NCI-H187 (cell line): ENCODE results near the gene JUND.
A peak's percentile ranks its signal among the peaks of the same experiment; 100 is the strongest.
"Not testable (repeated sequence)": the region's sequence is repeated elsewhere in the genome, so short reads cannot be mapped to it uniquely, and the experiment has no call there.

Experiments used
- DNase-seq, 2 experiments: peaks; one replicate each; lab custom pipeline; 2025; lab: John Stamatoyannopoulos, UW

Gene JUND

GRCh38 chr19:18281082-18282020 lies at the start of gene JUND:
Gene JUND (minus strand): TSS chr19:18281622. CDS start chr19:18281484, 138 bp downstream.
- peak; percentile 59 to 88 for DNase-seq

DNA sequence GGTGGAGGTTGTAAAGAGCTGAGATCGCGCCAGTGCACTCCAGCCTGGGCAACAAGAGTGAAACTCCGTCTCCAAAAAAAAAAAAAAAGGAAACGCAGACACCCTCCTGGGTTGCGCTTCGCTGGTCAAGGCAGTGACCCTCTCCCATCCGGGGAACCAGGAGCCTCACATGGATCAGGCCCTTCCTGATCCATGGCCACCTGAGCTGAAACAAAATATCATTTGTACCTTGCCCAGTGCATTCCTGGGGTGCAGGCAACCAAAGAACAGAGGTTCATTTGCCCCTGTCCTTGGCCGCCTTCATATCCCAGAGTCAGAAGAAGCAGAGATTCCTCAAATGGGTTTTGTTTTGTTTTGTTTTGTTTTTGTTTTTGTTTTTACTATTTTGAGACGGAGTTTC lies 49.4 kb upstream of the JUND start:
- no peak for DNase-seq

DNA sequence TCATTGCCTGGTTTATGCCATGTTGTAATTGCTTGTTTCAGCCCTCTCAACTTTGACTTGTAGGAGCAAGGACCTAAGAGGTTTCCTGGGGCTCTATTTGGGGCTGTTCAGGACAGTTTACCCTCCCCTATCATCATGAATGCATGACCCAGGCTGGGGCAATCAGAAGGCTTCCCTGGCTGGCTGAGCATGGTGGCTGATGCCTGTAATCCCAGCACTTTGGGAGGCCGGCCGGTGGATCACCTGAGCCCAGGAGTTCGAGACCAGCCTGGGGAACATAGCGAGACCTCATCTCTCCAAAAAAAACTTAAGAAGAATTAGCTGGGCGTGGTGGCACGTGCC lies 47.6 kb upstream of the JUND start:
- DNase-seq, result no peak

DNA sequence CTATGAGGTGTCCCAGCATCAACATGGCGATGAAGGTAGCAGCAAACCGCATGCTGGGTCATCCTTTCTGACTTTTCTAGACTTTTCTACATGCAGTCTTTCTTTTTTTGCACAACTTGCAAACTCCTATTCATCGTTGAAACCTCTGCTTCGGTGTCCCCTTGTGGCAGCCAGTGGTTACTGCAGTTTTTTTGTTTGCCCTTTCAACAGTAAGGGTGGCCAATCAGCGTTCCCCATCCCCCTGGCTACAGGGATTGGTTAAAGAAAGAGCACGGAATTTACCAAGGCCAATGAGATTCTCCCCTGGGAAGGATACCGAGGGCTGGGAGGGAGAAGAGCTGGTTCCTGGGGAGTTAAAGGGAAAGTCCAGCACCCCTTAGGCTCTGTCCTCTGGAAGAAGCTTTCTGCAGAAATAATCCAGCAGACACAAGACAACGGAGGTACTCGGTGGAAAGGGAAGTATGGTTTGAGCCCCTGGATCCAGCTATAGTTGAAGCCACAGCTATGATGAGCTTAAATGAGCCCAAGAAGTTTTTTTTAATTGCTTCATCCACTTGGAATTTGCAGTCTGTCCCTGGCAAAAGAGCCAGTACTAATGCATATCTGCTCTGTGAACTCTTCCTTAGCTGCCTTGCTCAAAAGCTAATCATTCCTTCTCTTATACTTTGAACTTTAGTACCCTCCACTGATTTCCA lies 47.1 kb upstream of the JUND start:
- DNase-seq, result peak; percentile 49 to 54

- no peak for DNase-seq
Observed at GRCh38 chr19:18326772-18327171, 45.4 kb upstream of the JUND start.

GRCh38 chr19:18324373-18324731 lies 42.9 kb upstream of the JUND start:
- not testable (repeated sequence) for DNase-seq

DNA sequence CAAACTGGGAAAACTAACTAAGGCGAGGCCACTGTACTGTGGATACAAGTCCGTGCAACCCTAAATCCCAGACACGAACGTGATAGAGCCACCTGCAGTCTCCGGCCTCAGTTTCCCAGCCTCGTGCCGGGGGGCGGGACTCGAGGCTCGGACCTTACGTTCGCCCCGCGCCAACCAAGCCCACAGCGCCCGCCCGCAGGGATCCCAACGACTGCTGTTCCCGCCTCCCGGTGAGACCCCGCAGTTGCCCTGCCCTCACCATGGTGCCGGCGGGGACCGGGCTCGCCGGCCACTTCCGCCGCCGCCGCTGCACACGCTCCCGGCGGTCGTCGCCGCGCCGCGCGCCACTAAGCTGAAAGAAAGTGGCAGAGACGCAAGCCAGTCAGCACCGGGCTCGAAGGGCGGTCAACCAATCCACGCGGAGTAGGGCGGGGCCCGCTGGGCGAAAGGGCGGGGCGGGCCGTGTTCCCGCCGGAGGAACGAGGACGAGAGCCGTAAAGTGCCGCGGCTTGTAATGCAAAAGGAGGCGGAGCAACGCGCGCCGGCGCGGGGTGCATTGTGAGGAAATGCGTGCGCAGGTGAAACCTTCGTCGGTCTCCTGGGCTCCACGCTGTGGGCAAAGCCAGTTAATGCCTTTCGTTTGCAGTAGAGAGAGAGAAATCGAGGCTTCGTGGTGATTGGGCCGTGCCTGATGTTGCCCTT lies 41.5 kb upstream of the JUND start, which contains the start of gene LSM4:
LSM4 (minus strand) TSS at position 318 of the 702 bp plus-strand sequence; CDS start at position 262, 56 bp downstream.
- DNase-seq, result peak; percentile 83 to 92

- no peak for DNase-seq
Observed at GRCh38 chr19:18322318-18322758, 40.9 kb upstream of the JUND start.

GRCh38 chr19:18321734-18322102 lies 40.3 kb upstream of the JUND start:
- no peak for DNase-seq

DNA sequence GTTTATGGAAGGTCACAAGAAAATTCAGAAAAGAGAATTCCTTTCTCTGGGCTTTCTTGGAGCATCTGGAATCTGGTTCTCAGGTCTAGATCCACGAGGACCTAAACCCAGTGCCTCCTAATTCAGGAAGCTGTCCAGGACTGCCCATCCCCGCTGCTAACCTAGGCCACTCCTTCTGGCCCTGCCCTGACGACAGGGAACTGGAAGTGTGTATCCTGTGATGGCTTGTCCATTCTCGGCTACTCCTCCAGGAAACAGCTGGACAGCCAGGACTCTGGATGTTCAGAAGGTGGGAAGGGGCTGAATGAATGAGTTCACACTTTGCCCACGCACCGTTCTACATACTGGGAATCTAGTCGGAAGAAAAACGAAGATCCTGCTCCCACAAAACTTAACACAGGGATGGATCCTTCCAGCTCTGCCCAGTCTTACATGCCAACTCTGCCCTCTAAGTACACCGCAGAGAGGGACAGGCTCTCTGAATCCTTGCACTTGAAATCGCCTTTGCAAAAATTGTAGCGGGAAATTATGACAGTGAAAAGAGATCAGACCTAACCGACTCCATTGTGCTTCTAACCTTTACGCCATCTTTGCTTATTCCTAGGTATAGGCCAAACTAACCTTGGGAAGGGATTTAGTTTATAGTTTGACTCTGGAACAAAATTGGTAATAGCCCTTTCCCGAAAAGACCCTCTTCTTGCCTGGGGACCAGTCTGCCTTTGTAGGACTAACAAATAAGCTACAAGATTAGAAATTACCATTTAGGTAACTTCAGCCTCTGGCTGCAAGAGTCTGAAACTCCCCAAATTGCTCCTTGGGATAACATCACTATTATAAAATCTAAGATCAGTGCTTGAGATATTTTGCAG lies 39.7 kb upstream of the JUND start:
- no peak for DNase-seq

DNA sequence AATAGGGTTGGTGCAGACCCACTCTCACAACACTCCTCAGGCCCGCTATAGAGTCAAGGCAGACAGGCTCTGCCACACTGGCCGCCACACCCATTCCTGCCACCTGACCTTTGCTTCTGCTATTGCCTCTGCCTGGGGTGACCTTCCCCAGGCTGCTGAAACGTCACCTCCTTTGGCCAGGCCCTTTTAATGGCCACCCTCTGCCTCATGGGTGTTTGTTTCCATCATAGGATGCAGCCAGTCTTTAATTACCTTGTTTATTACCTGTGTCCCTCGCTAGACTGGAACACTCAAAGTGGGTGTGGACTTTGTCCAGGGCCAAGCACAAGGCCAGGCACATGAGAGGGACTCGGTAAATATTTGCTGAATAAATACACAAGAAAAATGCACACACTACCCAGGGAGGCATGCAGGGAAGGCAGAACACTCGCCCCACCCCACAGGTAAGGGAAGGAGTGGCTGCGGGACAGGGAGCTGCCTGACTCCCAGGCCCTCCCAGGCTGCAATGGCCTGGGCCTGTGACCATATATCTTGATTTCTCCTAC lies 38.2 kb upstream of the JUND start:
- DNase-seq, result no peak

GRCh38 chr19:18317961-18318800 lies 36.8 kb upstream of the JUND start:
- no peak for DNase-seq

GRCh38 chr19:18313398-18313797 lies 32.0 kb upstream of the JUND start:
- no peak for DNase-seq

GRCh38 chr19:18312092-18312534 lies 30.7 kb upstream of the JUND start:
- DNase-seq, result no peak

DNA sequence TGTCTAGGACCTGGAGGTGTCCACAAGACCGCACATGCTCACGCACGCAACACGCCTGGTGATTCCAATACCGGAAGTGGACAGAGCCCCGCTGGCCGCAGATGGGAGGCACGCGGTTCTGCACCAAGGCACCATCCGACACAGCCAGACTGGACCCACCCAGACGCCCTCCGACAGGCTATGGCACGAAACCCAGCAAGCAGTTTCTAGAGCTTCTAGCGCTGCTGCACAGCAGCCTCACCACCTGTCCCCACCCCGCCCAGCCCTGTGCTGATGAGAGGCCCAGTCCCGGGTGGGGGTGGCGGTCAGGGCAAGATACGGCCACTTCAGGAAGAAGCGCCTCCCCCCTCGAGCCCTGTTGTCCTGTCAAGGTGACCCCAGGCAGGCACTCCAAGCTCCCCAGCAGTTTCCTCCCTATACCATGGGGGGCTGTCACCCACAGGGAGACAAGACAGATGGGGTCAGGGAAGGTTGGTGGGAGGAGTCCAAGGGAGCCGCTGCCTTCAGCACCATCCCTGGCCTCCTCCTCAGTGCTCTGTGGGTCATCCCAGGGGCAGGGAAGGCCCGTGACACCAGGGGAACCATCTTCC lies 30.2 kb upstream of the JUND start:
- no peak for DNase-seq

GRCh38 chr19:18310966-18311365 lies 29.5 kb upstream of the JUND start:
- DNase-seq, result no peak

DNA sequence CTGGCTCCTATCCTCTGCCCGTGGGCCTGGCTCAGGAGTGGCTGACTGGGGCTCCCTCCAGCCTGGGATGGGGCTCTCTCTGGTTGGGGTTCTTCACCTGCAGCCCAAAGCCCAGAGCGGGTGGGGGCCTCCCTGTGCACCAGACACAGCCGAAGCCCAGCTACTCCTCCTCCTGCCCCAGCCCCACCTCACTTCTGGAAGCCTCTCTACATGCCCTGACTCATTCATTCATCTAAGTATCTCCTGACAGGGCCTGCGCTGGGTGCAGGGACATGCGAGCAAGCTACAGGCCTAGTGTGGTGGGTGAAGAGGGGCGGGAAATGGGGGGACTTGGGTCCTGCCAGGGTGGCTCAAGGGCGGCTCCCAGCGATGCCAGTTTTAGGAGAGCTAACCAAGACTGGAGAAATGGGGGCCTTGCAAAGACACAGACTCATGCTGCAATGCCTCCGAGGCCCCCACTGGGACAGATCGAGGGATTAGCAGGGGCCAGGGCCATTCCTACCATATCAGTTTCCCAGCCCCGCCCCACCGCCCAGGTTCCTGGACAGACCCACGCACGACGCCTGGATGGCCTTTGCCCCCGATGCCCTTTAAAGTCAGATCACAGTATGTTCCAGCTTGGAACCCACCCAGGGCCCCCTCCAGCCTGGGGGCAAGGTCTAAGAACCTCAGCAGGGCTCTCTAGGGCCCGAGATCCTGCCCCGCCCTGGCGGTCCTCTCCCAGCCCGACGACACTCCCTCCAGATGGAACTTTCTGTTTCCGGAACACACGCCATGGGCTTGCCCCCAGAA lies 28.9 kb upstream of the JUND start:
- DNase-seq, result no peak

DNA sequence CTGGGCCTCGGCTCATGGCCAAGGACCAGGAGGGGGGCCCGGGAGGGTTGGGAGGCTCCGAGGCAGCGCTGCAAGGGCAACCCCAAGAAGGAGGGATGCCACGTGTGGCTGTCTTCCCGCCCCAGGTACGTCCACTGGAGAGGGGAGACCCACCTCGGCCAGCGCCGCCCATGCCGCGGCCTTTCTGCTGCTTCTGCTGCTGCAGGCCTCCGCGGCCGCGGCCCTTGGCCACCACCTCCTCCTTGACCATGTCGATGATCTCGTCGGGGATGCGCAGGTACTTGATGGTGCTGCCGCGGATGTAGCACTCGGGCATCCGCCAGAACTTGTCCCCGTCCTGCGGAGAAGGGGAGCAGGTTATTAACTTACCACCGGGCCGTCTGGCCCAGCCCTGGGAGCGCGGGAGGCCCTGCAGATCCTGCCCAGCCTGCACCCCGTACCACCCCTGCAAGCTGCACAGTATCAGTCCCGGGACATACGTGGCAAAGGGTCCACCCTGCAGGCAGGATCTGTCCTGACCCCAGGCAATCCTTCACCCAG lies 28.2 kb upstream of the JUND start:
- no peak for DNase-seq

DNA sequence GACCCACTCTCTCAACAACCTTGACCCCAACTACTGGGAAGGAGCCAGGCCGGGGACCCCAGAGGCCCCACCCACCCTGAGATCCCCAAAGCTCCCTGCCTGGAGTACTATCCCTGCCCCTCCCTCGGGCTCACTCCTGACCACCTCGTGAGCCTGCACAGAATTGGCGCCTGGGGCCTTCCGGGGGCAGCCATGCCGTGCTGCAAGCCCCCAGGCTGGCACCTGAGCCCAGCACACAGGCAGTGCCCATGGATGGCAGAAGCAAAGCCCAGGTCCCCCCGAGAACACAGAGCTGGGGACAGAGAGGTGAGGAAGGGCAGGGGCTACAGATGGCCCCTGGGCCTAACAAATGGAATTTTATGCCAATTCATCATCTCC lies 27.5 kb upstream of the JUND start:
- no peak for DNase-seq
